Endothelial cell of umbilical vein (primary cell): ENCODE results near the gene ZDHHC17.

Source experiments
- EZH2 ChIP-seq: IDR thresholded peaks from 2 replicates; pipeline ENCODE4 v1.6.1; 2012; ENCODE audit warnings: borderline replicate concordance, low read depth, mild to moderate bottlenecking, moderate library complexity, low read length, inconsistent platforms; ENCODE audit not compliant: severe bottlenecking
- FOS ChIP-seq: IDR thresholded peaks from 2 replicates; pipeline ENCODE4 v1.6.1; 2011; ENCODE audit warnings: mild to moderate bottlenecking, low read length, moderate library complexity, borderline replicate concordance; ENCODE audit not compliant: insufficient read depth
- GATA2 ChIP-seq: IDR thresholded peaks from 2 replicates; pipeline ENCODE4 v1.7.0; 2011; ENCODE audit warnings: low read depth, mild to moderate bottlenecking, moderate library complexity, mixed read lengths, low read length; ENCODE audit not compliant: insufficient read length, insufficient read depth
- JUN ChIP-seq: IDR thresholded peaks from 2 replicates; pipeline ENCODE4 v1.6.1; 2011; ENCODE audit warnings: borderline replicate concordance, low read depth; ENCODE audit not compliant: insufficient read length, insufficient read depth
- MYC ChIP-seq: IDR thresholded peaks from one replicate; pipeline ENCODE4 v1.6.1; 2011; ENCODE audit warnings: mild to moderate bottlenecking, low read depth, low read length
- POLR2A ChIP-seq: IDR thresholded peaks from 2 replicates; pipeline ENCODE4 v1.6.1; 2012; ENCODE audit warnings: low read depth, mild to moderate bottlenecking, control low read depth, low read length
- POLR2AphosphoS5 ChIP-seq: IDR thresholded peaks from 2 replicates; pipeline ENCODE4 v1.6.1; 2012; ENCODE audit warnings: low read depth, mild to moderate bottlenecking, control low read depth, low read length, moderate library complexity; ENCODE audit not compliant: insufficient read depth
- TF ChIP-seq, protein P1 (sequence below), 2 donors: IDR thresholded peaks; 1 replicate in 1 of 2; 2 replicates in 1 of 2; pipeline ENCODE4 v1.5.1; 2011; ENCODE audit warnings: low read length in 2 of 2, mild to moderate bottlenecking in 2 of 2, moderate library complexity in 2 of 2, control low read depth in 1 of 2, inconsistent platforms in 1 of 2, low read depth in 1 of 2; ENCODE audit not compliant: insufficient read depth in 1 of 2; ENCODE audit errors: extremely low read depth in 1 of 2
- TF ChIP-seq, protein P2 (sequence below): IDR thresholded peaks from 2 replicates; pipeline ENCODE4 v1.6.1; 2011; ENCODE audit not compliant: insufficient read depth, insufficient read length

DNA sequence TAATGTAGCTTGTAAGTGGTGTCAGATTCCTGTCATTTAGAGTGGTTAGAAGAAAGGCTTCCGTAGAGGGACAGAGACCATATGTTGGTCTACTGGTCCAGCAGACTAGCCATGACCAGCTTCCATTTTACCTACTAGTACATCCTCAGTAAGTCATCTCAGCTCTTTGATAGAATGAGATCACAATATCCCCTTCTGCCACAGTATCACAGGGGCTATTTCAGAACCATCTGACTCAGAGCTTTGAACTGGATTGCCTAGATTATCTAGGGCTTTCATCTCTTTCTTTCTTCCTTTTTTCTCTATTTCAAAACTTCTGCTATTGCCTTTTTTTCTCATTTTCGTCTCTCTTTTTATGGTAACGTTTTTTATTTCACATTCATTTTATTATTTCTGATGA, 4.7 kb downstream of the ZDHHC17 start:
- TF ChIP-seq, protein P1, sequence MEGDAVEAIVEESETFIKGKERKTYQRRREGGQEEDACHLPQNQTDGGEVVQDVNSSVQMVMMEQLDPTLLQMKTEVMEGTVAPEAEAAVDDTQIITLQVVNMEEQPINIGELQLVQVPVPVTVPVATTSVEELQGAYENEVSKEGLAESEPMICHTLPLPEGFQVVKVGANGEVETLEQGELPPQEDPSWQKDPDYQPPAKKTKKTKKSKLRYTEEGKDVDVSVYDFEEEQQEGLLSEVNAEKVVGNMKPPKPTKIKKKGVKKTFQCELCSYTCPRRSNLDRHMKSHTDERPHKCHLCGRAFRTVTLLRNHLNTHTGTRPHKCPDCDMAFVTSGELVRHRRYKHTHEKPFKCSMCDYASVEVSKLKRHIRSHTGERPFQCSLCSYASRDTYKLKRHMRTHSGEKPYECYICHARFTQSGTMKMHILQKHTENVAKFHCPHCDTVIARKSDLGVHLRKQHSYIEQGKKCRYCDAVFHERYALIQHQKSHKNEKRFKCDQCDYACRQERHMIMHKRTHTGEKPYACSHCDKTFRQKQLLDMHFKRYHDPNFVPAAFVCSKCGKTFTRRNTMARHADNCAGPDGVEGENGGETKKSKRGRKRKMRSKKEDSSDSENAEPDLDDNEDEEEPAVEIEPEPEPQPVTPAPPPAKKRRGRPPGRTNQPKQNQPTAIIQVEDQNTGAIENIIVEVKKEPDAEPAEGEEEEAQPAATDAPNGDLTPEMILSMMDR (IDR thresholded peaks at IDR 0.05; ENCODE audit: extremely low read depth in 1 of 2, insufficient read depth in 1 of 2, low read depth in 1 of 2, low read length in 2 of 2) = no peak
- TF ChIP-seq EZH2 (no peak), POLR2AphosphoS5 (no peak), POLR2A (no peak), MYC (no peak), GATA2 (no peak), JUN (no peak), FOS (no peak)
- TF ChIP-seq, protein P2, sequence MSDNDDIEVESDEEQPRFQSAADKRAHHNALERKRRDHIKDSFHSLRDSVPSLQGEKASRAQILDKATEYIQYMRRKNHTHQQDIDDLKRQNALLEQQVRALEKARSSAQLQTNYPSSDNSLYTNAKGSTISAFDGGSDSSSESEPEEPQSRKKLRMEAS = no peak
